ENCODE results near the gene EMILIN3.
A peak's percentile ranks its signal among the peaks of the same experiment; 100 is the strongest.

The EMILIN3 gene

DNA sequence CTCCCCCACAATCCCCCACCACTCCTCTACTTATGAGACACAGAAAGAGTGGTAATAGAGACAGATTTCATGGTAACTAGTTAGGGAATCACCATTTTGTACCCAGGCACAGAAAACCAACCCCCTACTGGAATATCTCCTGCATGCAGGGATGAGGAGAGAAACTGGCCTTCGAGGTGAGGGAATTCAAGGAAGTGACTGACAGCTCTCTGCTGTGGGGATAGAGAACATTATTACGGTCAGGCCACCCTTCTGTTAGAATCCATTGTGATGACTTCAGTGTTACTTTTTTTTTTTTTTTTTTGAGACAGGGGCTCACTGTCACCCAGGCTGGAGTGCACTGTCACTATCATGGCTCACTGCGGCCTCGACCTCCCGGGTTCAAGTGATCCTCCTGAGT lies 39.4 kb downstream of the EMILIN3 start:
- TF ChIP-seq PKNOX1 (IDR thresholded peaks at IDR 0.05): peak; percentile 69
- TF ChIP-seq NFRKB (IDR thresholded peaks at IDR 0.05): no peak
- no peak for DNase-seq (ENCODE audit: extremely low spot score)
- ChIA-PET POLR2A (interaction anchor here (2.9 kb wide), 1 partner anchor 10 kb away, joined by 11 read pairs; the partner anchor contains the start of gene ZHX3), CTCF (interaction anchor here (2.1 kb wide), 1 partner anchor 12 kb away, joined by 10 read pairs; the partner anchor contains the start of gene LPIN3)

DNA sequence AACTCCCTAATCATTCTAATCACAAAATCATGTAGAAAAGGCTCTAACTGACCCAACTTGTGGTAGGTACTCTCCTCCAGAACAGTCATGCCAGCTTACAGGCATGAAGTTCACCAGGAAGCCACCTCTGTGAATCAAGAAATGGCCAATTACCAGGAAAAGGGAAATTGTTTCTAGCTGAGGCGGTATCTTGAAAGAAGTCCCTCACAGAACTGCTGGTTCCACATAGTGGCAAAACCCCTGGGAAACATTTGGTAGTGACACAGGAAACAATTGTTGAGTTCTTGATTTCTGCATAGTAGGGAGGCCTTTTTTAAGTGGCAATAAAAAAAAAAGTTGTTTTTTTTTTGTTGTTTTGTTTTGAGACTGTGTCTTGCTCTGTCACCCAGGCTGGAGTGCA lies 45.6 kb downstream of the EMILIN3 start:
- CTCF ChIA-PET: interaction anchor here (0.6 kb wide), 1 partner anchor 257 kb away, joined by 3 read pairs; no protein-coding TSS in a partner anchor
- TF ChIP-seq L3MBTL2 (conservative IDR thresholded peaks at IDR 0.05) (no peak), LEF1 (IDR thresholded peaks at IDR 0.05; ENCODE audit: borderline replicate concordance) (no peak), CTBP1 (IDR thresholded peaks at IDR 0.05; ENCODE audit: borderline replicate concordance) (no peak), FOXA1 (IDR thresholded peaks at IDR 0.05) (no peak), FOXM1 (IDR thresholded peaks at IDR 0.05; ENCODE audit: borderline replicate concordance) (no peak), BHLHE40 (IDR thresholded peaks at IDR 0.05; ENCODE audit: borderline replicate concordance) (no peak), FOXK2 (IDR thresholded peaks at IDR 0.05) (no peak), HDGF (IDR thresholded peaks at IDR 0.05; ENCODE audit: borderline replicate concordance) (no peak), ARNT (IDR thresholded peaks at IDR 0.05) (no peak), ZNF384 (IDR thresholded peaks at IDR 0.05) (no peak), NFRKB (IDR thresholded peaks at IDR 0.05) (no peak), ELF4 (IDR thresholded peaks at IDR 0.05) (no peak), PKNOX1 (IDR thresholded peaks at IDR 0.05) (no peak)
- DNase-seq (ENCODE audit: extremely low spot score): no peak
- POLR2A ChIA-PET: no interaction called here

DNA sequence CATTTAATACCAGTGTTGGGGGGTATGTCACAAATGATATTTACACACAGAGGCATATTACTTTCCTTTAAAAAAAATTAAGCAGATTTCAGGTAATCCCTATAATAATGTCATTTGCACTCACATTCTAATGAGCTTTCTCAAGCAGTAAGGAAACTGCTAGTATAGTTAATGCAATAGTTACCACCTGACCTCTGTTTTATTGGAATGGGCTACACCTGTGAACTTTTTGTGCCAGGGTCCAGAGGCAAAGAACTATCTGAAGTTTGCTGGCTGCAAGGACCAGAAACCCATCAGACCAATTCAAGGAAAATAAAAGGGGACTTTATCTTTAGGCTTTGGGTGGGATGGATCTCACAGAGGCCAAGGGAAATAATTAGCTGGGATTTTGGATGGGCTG lies 46.2 kb downstream of the EMILIN3 start:
- DNase-seq (ENCODE audit: extremely low spot score): no peak
- CTCF ChIA-PET: no interaction called here
- POLR2A ChIA-PET: no interaction called here
- TF ChIP-seq FOXA1 (IDR thresholded peaks at IDR 0.05) (no peak), SUZ12 (IDR thresholded peaks at IDR 0.05) (no peak), TARDBP (IDR thresholded peaks at IDR 0.05) (no peak), LEF1 (IDR thresholded peaks at IDR 0.05; ENCODE audit: borderline replicate concordance) (no peak), BHLHE40 (IDR thresholded peaks at IDR 0.05; ENCODE audit: borderline replicate concordance) (no peak), CTBP1 (IDR thresholded peaks at IDR 0.05; ENCODE audit: borderline replicate concordance) (no peak), ZNF384 (IDR thresholded peaks at IDR 0.05) (no peak)

DNA sequence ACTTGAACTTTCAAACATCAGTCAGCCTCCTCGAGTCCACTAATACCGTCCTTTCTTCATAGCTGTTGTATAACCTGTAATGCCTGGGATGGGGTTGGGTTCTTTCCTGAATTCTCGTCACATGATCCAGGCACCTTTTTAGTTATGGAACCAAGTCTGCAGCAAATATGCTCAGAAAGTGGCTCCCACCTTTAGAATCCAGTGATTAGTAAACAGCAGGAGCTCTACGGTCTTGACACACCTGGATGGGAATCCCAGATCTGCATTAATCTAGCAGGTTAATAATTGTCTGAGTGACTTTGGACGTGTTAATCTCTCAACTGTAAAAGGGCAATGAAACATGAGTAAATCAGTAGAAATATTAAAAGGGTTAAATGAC lies 48.4 kb downstream of the EMILIN3 start:
- POLR2A ChIA-PET: interaction anchor here (0.7 to 2.7 kb wide), 4 partner anchors 9 to 22 kb away, joined by 3 to 11 read pairs (median 7); no protein-coding TSS in a partner anchor

GRCh38 chr20:41317546-41318270 lies 48.9 kb downstream of the EMILIN3 start, which contains the start of gene ZHX3:
ZHX3 (minus strand) TSS chr20:41317731; CDS start chr20:41204916, 112,815 bp downstream.
- CTCF ChIA-PET: interaction anchor here (0.7 to 1.3 kb wide), 2 partner anchors 145 to 355 kb away, joined by 3 to 4 read pairs; no protein-coding TSS in a partner anchor
- POLR2A ChIA-PET: interaction anchor here (0.6 to 2.7 kb wide), 6 partner anchors 9 to 85 kb away, joined by 3 to 11 read pairs (median 6); no protein-coding TSS in a partner anchor
- peak; percentile 100 for DNase-seq (ENCODE audit: extremely low spot score)
- TF ChIP-seq FOXM1 (IDR thresholded peaks at IDR 0.05; ENCODE audit: borderline replicate concordance): 0 out of 2 replicates have a peak, but pooled peaks have one; percentile 44
- no peak for TF ChIP-seq TARDBP (IDR thresholded peaks at IDR 0.05)
- TF ChIP-seq SUZ12 (IDR thresholded peaks at IDR 0.05): no peak
- TF ChIP-seq BHLHE40 (IDR thresholded peaks at IDR 0.05; ENCODE audit: borderline replicate concordance): no peak
- TF ChIP-seq NFRKB (IDR thresholded peaks at IDR 0.05): no peak
- TF ChIP-seq CTBP1 (IDR thresholded peaks at IDR 0.05; ENCODE audit: borderline replicate concordance): no peak
- no peak for TF ChIP-seq HDGF (IDR thresholded peaks at IDR 0.05; ENCODE audit: borderline replicate concordance)

More for the DNA sequence above, 48.4 kb downstream of the EMILIN3 start:
- CTCF ChIA-PET: interaction anchor here (1.3 kb wide), 1 partner anchor 355 kb away, joined by 3 read pairs; no protein-coding TSS in a partner anchor
- TF ChIP-seq L3MBTL2 (conservative IDR thresholded peaks at IDR 0.05): no peak
- no peak for TF ChIP-seq SP1 (IDR thresholded peaks at IDR 0.05)
- TF ChIP-seq NFRKB (IDR thresholded peaks at IDR 0.05): no peak
- no peak for TF ChIP-seq BHLHE40 (IDR thresholded peaks at IDR 0.05; ENCODE audit: borderline replicate concordance)
- no peak for TF ChIP-seq PKNOX1 (IDR thresholded peaks at IDR 0.05)
- TF ChIP-seq ELF4 (IDR thresholded peaks at IDR 0.05): no peak
- TF ChIP-seq FOXA1 (IDR thresholded peaks at IDR 0.05): no peak
- no peak for TF ChIP-seq CTBP1 (IDR thresholded peaks at IDR 0.05; ENCODE audit: borderline replicate concordance)
- TF ChIP-seq HDGF (IDR thresholded peaks at IDR 0.05; ENCODE audit: borderline replicate concordance): no peak
- no peak for TF ChIP-seq SUZ12 (IDR thresholded peaks at IDR 0.05)
- no peak for TF ChIP-seq LEF1 (IDR thresholded peaks at IDR 0.05; ENCODE audit: borderline replicate concordance)
- no peak for TF ChIP-seq ZNF384 (IDR thresholded peaks at IDR 0.05)
- TF ChIP-seq TARDBP (IDR thresholded peaks at IDR 0.05): no peak
- no peak for TF ChIP-seq ARNT (IDR thresholded peaks at IDR 0.05)
- no peak for TF ChIP-seq FOXM1 (IDR thresholded peaks at IDR 0.05; ENCODE audit: borderline replicate concordance)
- no peak for TF ChIP-seq FOXK2 (IDR thresholded peaks at IDR 0.05)
- no peak for DNase-seq (ENCODE audit: extremely low spot score)

All from HEK293T (cell line).